Uterus (tissue), 2 donors: Measurements from ENCODE around the gene ATP6V1E1.

Source experiments
- CTCF ChIP-seq, 4 experiments: fragments of 200-600 bp in 2 of 4; fragments of 450-650 bp in 2 of 4; sonication (generic) in 2 of 4; IDR thresholded peaks; one replicate each; pipeline ENCODE4 v1.5.1; 2016 to 2019; ENCODE audit warnings: antibody characterized with exemption in 4 of 4, mild to moderate bottlenecking in 2 of 4, moderate library complexity in 1 of 4
- POLR2A ChIP-seq, 2 donors: fragments of 450-650 bp; IDR thresholded peaks; one replicate each; pipeline ENCODE4 v1.6.1; 2016; ENCODE audit warnings: antibody characterized with exemption in 2 of 2, mild to moderate bottlenecking in 1 of 2, moderate library complexity in 1 of 2

- TF ChIP-seq POLR2A (IDR thresholded peaks at IDR 0.05), result no peak
- TF ChIP-seq CTCF (IDR thresholded peaks at IDR 0.05), result no peak
Observed at GRCh38 chr22:17587629-17588028, 40.9 kb downstream of the ATP6V1E1 start.
